Left renal cortex interstitium (tissue), 4 donors: ENCODE data around the gene KCNS3. TPM values are rescaled to one million over a fixed set of nuclear protein-coding genes. Genes with fewer than 3 reads are reported as not detected.
A peak's percentile ranks its signal among the peaks of the same experiment; 100 is the strongest.

Experiments used
- DNase-seq, 4 donors: peaks; one replicate each; pipeline ENCODE4 v3.0.0-alpha.2; 2013; ENCODE audit warnings: low read depth in 4 of 4, low spot score in 2 of 4, missing footprints in 1 of 4
- polyA plus RNA-seq, 4 donors: library from polyadenylated mRNA; unstranded; fragments of 120-200 nt; gene quantifications; one replicate each; pipeline ENCODE4 v1.2.1, GENCODE V29; 2013; ENCODE audit not compliant: insufficient read length in 4 of 4

The KCNS3 gene
- 1 to 10 TPM; 6.9 to 8.7 (median 7.5) TPM for polyA plus RNA-seq

DNA sequence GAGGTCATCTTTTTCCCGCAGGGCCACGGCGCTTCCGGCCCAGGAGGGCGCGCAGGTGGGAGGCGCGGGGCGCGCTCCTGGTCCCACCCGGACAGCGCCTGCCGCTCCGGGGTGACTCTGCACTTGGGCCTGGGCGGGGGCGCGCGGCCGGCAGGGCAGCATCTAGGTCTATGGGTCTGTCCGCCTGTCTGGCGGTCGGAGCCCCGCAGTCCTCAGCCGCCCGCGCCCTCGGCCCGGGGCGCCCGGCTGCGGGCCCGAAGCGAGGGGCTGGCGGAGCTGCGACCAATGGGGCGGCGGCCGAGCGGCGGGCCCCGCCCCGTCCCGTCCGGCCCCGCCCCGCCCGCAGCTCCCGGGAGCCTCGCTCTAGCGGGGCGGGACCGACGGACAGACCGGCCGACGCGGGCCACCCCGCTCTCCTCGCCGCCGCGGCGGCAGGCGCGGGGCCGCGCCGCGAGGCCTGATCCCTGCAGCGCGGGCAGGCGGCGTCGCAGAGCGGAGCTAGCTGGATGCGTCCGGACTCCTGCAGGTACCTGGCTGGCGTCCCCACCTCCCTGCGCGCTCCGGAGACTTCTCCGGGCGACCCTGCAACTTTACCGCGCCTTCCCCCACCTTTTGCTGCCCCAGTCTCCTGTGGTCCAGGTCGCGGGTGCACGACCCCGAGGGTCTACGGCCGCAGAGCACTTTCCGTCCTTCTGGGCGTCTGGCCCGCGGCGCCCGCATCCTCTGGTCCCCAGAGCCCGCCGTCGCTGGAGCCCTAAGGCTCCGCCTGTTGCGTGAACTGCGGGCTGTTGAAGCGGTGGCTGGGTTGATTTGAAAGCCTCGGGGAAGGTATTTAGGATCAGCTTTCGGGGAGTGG is at the start of gene KCNS3:
Gene KCNS3, plus strand, starts transcription at position 387 of the 856 bp plus-strand sequence. CDS start 52,342 bp downstream, outside the sequence.
- DNase-seq, result peak in 3 of 4 donors; percentile 15 to 28 (median 16)

DNA sequence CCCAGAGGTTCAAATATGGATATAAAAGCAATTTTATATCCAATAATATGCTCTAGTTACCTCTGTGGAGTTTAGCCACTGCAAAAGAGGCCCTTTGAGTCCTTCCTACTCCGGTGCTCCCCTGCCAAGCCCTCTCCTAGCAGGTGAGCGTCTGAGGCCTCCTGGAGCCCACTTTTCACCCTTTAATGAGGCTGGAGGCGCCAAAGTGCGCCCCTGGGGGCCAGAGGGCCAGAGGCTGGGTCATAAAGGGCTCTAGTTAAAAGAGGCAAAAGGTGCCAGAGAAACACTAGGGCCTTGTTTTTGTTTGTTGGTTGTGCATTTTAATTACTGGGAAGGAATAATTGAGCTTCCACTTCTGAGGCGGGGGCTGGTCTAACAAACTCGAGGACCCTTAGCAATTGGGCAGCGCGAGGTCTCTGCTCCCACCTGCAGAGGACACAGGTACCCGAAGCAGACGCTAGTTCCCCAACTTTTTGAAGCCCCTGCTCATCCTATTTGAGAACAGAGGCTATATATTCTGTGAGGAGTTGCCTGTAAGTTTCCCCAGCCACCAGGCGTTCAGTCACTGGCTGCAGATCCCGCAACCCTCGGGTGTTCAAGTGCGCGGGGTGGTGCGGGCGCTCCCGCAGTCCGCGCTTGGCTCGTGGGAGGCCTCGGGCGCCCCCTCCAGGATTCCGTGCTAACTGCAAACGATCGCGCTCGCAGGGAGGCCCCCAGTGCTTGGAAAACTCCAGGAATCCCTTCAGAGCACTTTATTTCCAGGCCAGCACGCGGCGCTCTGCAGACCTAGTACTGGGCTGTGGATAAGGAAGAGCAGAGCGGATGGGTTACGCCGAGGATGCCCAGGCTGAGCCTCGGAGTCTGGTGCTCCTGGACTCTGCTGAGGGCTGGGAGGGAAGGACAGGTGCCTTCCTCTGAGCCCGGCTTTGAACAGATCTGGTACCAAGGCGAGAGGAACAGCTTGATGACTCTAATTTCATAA is 48.1 kb upstream of the KCNS3 start:
- peak in 3 of 4 donors; percentile 56 to 65 (median 61) for DNase-seq

GRCh38 chr2:17835516-17835915 is 43.0 kb upstream of the KCNS3 start:
- no peak for DNase-seq

DNA sequence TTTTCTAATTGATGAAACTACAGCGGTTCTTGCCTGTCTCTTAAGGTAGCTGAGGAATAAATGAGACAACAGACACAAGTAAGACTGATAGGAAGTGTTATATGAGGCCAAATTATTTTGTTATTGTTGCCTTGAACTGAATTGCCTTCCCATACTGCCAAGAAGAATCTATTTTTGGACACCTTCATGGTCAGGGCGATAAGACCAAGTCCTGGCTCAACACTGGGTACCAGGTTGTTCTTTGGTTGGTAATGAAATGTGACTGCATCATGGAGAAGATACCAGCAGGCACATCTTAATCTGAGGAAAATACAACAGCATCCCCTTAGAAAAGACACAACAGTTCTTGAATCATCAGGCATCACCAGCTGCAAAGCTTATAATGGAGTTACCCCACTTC is 38.5 kb upstream of the KCNS3 start:
- no peak for DNase-seq

GRCh38 chr2:17843457-17843856 is 35.0 kb upstream of the KCNS3 start:
- DNase-seq, result no peak

GRCh38 chr2:17845806-17846205 is 32.7 kb upstream of the KCNS3 start:
- no peak for DNase-seq

DNA sequence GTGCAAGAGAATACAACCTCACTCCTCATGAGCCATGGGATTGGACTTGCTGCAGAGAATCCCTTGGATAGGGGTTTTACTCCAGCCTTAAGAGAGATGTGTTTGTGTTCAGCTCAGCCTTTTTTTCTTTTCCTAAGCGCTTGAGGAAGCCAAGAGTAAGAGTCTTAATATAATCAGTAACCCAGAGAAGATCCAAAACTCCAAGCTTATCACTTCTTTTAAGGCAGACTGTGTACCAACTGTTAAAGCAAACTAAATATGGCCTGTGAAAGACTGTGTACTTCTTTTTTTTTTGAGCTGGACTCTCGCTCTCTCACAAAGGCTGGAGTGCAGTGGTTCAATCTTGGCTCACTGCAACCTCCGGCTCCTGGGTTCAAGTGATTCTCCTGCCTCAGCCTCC is 31.8 kb upstream of the KCNS3 start:
- no peak for DNase-seq

DNA sequence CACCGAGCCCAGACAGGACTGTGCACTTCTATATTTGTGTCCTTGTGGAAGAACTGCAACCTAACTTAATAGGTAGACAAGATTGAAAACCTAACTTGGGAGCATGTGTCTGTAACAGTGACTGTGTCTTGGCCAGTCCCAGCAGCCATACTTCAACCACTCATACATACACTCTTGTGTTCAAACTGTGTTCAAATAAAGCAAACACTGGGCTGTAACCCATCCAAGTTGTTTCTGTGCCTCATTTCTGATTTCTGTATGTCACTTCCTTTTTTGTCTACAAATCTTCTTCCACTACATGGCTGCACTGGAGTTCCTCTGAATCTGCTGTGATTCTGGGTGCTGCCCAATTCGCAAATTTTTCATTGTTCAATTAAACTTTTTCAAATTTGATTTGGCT is 31.2 kb upstream of the KCNS3 start:
- DNase-seq, result no peak

DNA sequence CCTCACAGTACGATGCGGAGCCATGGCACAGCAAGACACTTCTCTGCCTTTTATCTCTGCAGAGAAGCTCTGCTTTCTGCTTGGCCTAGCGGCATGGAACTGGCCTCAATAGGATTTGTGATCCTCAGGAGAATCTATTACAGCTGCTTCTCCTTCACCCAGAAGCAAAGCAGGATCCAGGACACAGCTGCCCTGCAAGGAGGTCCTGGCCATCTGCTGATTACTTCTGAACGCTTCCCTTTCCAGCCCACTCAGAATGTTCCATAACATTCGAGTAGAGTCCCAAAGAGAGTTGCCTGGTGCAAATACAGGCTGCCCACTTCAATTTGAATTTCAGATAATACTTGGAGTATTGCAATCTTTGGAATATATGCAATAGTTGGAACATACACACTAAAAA is 29.2 kb upstream of the KCNS3 start:
- no peak for DNase-seq

- no peak for DNase-seq
Observed at GRCh38 chr2:17850151-17850550, 28.3 kb upstream of the KCNS3 start.

DNA sequence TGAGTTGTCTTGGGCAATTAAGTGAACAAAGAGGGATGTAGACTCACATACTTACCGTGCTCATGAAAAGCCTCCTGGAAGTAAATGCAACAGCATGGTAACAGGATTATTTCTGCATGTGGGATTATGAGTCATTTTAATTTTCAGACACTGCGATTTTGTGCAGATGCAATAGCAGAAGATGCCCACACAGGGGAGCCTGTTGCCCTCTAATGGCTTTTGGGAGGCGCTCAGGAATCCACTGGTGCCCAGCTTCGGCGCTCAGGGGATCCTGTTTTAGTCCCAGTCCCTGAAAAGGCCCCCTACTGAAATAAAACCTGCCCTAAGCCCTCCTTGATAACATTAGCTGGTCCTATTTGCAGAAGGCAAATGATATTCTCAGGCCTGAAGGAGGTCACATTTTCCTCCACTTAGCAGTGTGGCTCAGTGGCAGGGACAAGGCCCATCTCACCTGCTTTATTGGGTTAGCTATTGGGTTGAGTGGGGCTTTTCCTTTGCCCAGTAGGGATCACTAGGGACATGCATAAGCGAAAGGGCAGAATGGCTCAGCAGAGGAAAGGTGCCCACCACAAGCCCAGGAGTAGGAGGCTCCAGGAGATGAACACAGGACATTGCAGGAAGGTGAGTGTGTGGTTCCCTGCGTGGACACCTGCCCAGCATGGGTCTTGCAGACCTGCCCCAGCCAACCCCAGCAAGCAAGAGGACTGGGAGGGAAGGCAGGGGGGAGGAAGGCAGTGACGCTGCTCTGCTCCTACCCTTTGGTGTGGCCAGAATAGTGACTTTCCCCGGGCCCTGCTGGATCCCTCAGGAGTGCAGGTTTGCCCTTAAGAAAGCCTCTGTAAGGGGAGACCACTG is 26.5 kb upstream of the KCNS3 start:
- DNase-seq, result peak in 2 of 4 donors; percentile 15 to 21

GRCh38 chr2:17853799-17854198 is 24.7 kb upstream of the KCNS3 start:
- no peak for DNase-seq

DNA sequence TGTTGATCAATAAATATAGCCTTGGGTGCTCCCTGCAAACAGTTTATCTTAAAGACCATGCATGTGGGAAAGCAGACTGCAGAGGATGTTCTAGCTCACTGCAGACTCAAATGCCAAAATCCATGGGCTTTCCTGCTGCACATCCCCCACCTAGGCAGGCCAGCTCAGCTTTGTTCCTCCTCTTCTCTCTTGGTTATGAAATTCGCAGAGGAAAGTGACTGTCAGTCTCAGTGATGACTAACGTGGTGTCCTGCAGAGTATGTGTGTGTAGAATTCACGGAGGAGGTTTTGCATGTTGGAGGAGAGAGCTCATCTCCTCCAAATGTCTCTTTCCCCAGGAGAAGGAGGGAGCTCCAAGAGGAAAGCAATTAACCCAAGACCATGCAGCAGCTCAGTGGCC is 21.4 kb upstream of the KCNS3 start:
- DNase-seq, result no peak

DNA sequence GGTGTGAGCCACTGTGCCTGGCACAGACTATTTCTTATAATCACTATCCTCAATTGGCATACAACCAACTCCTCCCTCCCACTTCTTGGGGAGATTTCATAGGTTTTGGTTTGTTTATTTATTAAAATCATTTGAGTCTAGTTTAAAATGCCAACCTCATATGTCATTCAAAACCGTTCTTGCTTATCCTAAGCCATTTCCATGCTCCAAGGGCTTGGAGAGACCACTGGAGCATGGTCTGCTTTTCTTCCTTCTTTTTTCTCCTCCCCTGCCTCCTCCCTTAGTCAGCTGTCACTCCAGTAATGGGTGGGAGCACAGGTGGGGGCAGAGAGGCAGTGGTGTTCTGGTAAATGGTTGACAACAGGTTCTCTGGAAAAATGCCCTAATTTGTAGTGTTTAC is 20.4 kb upstream of the KCNS3 start:
- DNase-seq, result no peak

DNA sequence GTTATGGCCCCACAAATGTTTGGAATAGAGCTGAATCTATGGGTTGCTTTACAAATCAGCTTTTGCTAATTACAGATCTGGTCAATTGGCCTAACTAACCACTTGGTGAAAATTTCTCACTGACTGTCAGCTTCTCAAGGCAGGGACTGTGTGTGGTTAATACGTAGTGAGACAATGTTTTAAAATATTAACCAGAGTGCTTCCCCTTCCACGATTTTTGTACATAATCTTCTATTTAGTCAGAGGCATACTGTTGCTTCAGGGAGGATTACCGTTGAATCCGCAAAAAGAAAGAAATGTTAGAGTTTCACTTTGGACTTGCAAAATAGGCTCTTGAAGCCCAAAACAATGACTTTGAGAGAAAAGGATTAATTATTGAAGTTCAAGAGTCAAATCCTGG is 14.9 kb upstream of the KCNS3 start:
- no peak for DNase-seq

- DNase-seq, result no peak
Observed at GRCh38 chr2:17864676-17865075, 13.8 kb upstream of the KCNS3 start.

DNA sequence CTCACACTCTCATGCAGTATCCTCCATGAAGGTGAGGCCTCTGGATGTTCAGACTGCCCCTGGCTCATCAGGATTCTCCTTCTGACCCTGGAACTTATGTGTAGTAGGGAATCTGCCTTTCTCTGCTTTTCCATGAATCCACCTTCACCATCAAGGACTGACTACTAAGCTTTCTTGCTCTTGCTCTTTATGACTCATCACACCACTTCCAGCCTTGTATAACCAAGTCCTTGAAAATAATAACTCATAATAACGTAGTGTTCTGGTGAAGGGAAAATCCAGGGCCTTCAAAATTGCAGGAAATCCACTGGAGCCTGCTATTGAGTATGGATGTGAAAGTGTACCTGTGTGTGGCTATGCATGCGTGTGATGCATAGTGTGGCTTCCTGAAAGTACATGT is 11.3 kb upstream of the KCNS3 start:
- no peak for DNase-seq

DNA sequence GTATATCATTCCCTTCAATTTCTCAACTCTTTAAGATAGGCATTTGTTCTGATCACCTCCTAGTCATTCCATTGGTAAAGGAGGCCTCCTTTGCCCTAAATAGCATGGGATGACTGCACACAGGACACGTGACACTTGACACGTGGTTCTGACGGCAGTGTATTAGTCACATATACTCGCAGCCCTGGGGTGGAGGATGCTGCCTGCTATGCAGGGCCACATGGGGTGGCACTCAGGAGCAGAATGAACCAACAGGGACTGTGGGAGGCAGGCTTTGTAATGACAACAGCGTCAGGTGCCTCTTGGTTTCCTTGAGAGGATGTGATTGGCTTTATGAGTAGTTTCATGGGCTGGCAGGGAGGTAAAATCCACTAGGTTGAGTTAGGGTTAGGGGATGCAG is 9.3 kb upstream of the KCNS3 start:
- DNase-seq, result no peak

DNA sequence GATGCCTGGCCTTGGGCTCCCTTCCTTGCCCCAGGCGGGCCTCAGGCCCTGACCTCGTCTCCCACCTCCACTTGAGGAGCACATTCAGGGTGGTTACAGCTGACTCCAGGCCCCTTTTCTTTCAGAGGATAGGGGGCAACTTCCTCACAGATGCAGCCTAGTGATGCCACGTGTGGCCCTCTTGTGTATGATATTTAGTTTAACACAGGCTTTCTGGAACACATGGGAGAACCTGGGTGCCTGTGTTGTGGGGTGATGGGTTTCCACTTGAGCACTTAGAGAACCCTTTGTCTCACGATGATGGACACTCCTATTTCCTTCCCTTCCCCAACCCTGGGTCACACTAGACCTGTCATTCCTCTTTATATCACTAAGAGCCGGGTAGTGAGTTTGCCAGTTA is 6.8 kb upstream of the KCNS3 start:
- no peak for DNase-seq

DNA sequence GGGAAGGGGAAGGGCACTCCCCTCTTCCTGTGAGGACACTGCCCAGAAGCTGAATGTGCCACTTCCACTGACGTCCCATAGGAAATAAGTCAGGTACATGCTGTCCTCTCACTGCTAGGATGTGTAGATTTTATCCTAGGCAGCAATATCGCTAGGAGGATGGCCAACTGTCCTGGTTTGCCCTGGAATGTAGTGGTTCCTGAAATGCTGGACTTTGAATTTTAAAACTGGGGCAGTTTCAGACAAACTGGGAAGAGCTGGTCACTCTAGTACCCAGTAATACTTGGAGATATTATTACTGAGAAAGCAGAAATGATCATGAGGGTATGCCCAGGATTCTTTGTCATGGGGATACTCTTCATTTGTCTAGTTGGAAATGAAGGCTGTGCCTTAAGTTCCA is 5.4 kb upstream of the KCNS3 start:
- no peak for DNase-seq
